GM19455 (cell line): ENCODE measurements around the gene ANO3.
"Not testable (repeated sequence)": the region's sequence is repeated elsewhere in the genome, so short reads cannot be mapped to it uniquely, and the experiment has no call there.

Source experiments
- ATAC-seq: cut with Tn5 transposase; IDR thresholded peaks from one replicate; pipeline ENCODE4 v1.9.1; 2021; ENCODE audit not compliant: unreplicated experiment

The ANO3 gene

DNA sequence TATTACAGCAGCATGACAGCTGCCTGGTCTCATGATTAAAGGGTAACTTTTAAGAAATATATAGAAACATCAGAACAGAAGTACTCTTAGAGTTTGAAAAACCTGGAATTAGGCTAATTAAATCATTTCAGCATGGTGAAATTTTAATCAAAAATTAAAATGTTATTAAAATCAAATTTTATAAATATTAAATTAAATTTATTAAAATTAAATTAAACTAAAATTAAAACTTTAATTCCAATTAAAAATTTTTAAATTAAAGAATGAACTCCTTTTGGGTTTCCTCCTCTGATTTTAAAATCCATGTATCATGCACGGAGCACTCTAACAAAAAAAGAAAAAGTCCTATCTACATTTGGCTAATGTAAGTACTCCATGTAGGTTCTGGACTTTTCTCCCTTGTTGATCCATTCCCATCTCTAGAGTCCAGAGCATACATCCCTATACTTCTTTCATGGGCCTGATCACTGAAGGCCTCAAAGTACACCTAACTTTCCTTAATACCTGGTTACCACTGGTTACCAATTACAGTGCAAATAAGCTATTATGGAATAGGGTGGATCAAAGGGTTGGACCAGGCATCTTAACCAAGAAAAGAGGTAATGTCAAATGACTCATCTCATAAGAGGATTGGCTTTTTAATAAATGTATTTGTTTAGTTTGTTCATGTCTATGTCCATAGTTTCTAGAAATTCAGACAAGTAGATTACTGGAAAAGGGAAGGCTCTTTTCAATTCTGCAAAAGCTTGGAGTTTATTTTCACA, 288.5 kb downstream of the ANO3 start:
- no peak for ATAC-seq

GRCh38 chr11:26621132-26621531, 289.2 kb downstream of the ANO3 start:
- ATAC-seq: no peak

- ATAC-seq: no peak
These were observed 290.3 kb downstream of the ANO3 start for GRCh38 chr11:26622181-26622580.

GRCh38 chr11:26623076-26623659, 291.2 kb downstream of the ANO3 start:
- ATAC-seq: no peak

GRCh38 chr11:26626346-26626745, 294.4 kb downstream of the ANO3 start:
- no peak for ATAC-seq

GRCh38 chr11:26632691-26633159, 300.8 kb downstream of the ANO3 start:
- ATAC-seq: peak; percentile 75

- not testable (repeated sequence) for ATAC-seq
These were observed 311.4 kb downstream of the ANO3 start for GRCh38 chr11:26643314-26643713.

- no peak for ATAC-seq
These were observed 318.0 kb downstream of the ANO3 start for GRCh38 chr11:26649884-26650283.

GRCh38 chr11:26651916-26652315, 320.0 kb downstream of the ANO3 start:
- no peak for ATAC-seq

- ATAC-seq: no peak
These were observed 323.4 kb downstream of the ANO3 start for GRCh38 chr11:26655287-26655686.

- ATAC-seq: no peak
These were observed 331.0 kb downstream of the ANO3 start for GRCh38 chr11:26662916-26663315.

DNA sequence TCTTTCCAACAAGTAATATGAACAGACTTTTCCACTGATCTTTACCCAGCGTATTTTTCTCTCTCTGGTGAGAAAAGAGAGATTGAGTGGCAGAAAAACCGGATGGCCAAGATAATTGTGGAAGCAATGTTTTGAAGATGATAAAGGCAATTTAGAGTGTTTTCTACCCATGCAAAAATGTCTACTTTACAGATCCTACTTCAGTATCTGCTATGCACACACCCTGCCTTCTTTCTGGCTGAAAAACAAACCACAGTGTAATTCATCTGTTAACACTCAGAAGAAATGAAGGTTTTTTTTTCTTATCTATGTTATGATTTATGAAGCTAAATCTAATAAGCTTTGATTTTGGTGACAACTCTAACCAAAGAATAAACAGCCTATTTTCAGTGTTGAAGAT, 333.1 kb downstream of the ANO3 start:
- ATAC-seq: no peak

GRCh38 chr11:26665946-26666345, 334.0 kb downstream of the ANO3 start:
- ATAC-seq: no peak

GRCh38 chr11:26675233-26675928, 343.5 kb downstream of the ANO3 start:
- ATAC-seq: no peak

DNA sequence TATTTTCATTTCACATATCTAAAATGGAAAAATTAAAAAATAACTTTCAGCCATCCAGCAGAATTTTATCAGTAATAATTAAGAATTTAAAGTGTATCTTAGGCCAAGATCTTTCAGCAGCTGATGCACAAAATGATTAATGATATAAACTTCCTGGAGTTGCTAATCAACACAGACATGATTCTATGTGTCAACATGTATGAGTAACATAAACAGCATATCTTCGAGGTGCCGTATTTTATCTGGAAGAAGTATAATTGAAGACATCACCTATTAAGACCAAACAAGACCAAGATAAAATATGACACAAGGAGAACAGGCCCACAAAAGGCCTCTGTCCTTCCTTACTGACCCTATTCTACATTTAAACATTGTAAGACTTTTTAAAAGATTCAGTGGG, 344.7 kb downstream of the ANO3 start:
- ATAC-seq: no peak

DNA sequence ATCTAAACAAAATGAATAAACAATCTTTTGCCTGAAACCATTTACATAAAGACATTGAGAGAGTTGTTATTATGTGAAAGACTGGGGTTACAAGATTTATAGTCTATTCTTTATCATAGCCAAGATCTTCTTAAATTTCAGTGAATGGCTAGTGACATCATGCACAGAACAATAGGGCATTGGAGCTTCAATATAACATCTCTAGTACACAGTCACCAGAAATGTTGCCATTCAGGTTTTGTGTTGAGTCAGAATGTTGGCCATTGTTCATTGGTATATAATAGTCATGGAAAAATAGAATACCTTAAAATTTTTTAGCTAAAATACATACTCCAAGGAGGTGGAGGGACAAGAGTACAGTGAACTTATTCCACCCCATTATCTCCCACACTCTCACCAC, 345.6 kb downstream of the ANO3 start:
- ATAC-seq: no peak

GRCh38 chr11:26687351-26687750, 355.4 kb downstream of the ANO3 start:
- ATAC-seq: no peak

- ATAC-seq: no peak
These were observed 356.8 kb downstream of the ANO3 start for GRCh38 chr11:26688701-26689100.

- ATAC-seq: no peak
These were observed 364.4 kb downstream of the ANO3 start for GRCh38 chr11:26696330-26696729.

- ATAC-seq: no peak
These were observed 366.3 kb downstream of the ANO3 start for GRCh38 chr11:26698224-26698623.

DNA sequence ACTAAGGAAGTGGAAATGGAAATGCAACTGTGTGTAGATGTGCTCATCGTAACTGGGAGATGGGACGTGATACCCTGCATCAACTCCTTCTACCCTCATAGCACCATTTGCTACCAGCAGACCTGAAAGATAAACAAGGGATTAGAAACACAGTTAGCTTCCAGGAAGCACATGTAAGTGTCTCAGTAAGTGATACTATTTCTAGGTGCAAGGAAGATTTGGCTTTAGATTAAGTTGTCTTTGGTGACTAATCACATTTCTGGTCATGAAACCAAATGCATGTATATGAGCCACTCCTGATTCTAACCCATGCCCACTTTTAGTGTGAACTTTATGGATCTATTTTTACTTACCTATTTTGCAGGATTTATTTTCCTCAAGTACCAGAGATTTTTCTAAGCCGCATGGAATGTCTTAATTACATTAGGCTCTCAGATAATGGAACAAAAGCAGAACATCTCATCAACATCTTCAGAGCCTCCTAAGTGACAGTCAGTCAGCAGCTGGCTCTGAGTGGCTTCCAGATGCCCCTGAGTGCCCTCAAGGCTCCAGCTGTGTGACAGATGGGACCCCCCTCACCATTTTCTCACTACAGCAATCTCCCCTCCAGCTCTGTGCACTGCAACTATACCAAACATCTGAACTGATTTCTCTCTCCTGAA, 368.8 kb downstream of the ANO3 start:
- ATAC-seq: no peak

DNA sequence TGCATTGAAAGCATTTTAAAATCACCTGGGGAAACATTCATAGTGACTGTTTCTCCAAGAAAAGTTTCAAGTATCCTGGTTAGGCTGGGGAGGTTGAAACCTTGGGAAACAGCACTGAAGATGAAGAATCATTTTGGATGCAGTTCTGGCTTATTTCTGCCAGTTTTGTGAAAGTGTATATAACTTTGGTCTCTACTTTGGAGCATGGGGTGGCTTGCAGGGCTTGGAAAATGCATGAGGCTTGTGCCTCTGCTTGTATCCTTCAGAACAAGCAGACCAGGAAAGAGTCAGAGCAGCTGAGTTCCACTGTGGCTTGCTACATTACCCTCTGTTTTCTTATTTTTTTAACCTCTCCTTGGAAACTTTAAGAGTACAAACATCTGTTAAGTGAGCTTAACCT, 370.5 kb downstream of the ANO3 start:
- no peak for ATAC-seq
